Kidney epithelial cell (primary cell): ENCODE results near the gene EARS2. TPM values are rescaled to one million over a fixed set of nuclear protein-coding genes. Genes with fewer than 3 reads are reported as not detected.

Experiments used
- DNase-seq: peaks from one replicate; pipeline ENCODE4 v3.0.0-alpha.2; 2010; ENCODE audit warnings: low read depth
- H3K27me3 ChIP-seq: 2 replicates; pipeline ENCODE4 v1.6.0; 2011; ENCODE audit warnings: low read length; ENCODE audit not compliant: control insufficient read depth, insufficient read depth
- H3K36me3 ChIP-seq: 2 replicates; pipeline ENCODE4 v1.5.1; 2011; ENCODE audit warnings: low read length; ENCODE audit not compliant: control insufficient read depth, insufficient read depth
- H3K4me3 ChIP-seq: 2 replicates; pipeline ENCODE4 v1.5.1; 2011; ENCODE audit warnings: low read depth, mild to moderate bottlenecking, control low read depth, low read length
- total RNA-seq: library from RNA; depleted of rRNA; stranded (reverse); fragments of >200 nt; gene quantifications from 2 replicates; pipeline ENCODE4 v1.2.3, GENCODE V29; 2015
- TF ChIP-seq, protein P1 (sequence below): IDR thresholded peaks from 2 replicates; pipeline ENCODE4 v1.5.1; 2011; ENCODE audit warnings: mild to moderate bottlenecking, moderate library complexity, low read length, control low read depth, inconsistent platforms; ENCODE audit not compliant: insufficient read depth, poor library complexity, severe bottlenecking

EARS2 gene
- total RNA-seq, 1 donor from 2014 or later = 22.3 TPM

DNA sequence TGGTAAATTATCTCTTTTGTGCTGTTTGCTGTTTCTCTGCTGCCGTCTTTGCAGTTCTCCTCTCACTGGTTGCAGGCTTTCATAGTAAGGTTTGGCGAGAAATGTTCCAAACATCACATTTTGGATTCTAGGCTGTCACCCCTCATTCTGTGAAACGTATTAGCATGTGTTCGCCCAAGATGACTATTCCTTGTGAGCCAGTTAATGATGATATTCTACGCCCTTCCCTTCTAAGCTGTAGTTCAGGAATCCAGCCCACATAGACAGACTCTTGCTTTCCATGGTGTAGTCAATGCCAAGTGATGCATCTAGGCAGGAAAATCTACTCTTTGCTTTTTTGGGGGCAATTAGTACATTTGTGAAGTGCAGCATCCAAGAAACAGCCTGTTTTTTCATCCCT lies 14.7 kb upstream of the EARS2 start:
- no peak for DNase-seq
- Histone ChIP-seq H3K36me3 (peaks cover 1% of the 10 kb centered on the region), H3K4me3 (no peak overlapping the region), H3K27me3 (no peaks in the 10 kb centered on the region)
- TF ChIP-seq, protein P1, sequence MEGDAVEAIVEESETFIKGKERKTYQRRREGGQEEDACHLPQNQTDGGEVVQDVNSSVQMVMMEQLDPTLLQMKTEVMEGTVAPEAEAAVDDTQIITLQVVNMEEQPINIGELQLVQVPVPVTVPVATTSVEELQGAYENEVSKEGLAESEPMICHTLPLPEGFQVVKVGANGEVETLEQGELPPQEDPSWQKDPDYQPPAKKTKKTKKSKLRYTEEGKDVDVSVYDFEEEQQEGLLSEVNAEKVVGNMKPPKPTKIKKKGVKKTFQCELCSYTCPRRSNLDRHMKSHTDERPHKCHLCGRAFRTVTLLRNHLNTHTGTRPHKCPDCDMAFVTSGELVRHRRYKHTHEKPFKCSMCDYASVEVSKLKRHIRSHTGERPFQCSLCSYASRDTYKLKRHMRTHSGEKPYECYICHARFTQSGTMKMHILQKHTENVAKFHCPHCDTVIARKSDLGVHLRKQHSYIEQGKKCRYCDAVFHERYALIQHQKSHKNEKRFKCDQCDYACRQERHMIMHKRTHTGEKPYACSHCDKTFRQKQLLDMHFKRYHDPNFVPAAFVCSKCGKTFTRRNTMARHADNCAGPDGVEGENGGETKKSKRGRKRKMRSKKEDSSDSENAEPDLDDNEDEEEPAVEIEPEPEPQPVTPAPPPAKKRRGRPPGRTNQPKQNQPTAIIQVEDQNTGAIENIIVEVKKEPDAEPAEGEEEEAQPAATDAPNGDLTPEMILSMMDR = no peak

DNA sequence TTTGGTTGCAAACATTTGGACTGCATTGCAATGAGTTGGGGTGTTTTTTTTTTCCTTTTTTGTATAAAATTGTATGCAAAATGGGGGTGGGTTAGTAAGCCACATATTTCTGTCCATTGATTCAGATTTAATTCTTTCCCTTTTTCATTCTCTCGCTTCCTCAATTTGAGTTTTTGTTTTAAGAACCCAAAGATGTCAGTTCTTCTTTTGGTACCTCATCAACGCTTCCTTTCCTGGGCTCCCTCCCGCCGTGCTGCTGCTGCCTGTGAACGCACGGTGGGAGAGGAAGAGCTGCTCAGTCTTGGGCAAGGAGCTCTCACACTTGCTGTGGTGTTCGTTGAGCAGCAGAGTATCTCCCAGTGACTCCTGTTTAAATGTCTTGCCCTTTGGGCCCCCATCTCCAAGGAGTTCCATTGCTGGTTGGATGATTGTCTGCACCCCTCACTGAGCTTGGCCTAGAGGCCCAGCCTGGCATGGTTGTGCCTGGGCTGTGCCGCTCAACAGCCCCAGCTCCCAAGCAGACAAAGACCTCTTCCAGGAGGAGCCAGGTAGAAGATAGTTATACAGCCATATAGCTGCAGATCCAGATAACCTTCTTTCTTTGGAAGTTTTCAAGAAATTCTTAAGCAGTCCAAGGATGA lies 14.0 kb upstream of the EARS2 start:
- H3K36me3 ChIP-seq = peaks cover 1% of the 10 kb centered on the region
- no peaks in the 10 kb centered on the region for H3K27me3 ChIP-seq
- no peak overlapping the region for H3K4me3 ChIP-seq
- TF ChIP-seq, protein P1 = no peak
- no peak for DNase-seq

DNA sequence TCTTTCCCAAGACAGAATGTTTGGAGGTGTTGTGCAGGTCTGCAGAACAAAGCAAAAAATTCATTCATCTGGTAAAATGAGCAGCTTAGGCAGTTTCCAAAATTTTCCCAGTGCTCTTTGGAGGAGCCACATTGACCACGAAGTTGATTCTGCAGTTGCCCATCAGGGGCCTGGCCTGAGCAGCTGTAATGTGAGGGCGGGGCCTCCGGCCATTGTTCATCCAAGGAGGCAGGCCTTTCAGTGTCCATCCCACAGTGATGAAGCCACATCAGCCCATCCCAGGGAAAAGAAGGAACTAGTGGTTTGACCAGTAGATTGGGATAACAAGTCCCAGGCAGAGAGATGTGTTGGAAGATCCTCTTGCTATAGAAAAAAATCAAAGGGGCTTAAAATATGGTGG lies 10.5 kb upstream of the EARS2 start:
- TF ChIP-seq, protein P1 = no peak
- DNase-seq = no peak
- H3K27me3 ChIP-seq = no peaks in the 10 kb centered on the region
- H3K4me3 ChIP-seq = no peak overlapping the region
- H3K36me3 ChIP-seq = peaks cover 3% of the 10 kb centered on the region

DNA sequence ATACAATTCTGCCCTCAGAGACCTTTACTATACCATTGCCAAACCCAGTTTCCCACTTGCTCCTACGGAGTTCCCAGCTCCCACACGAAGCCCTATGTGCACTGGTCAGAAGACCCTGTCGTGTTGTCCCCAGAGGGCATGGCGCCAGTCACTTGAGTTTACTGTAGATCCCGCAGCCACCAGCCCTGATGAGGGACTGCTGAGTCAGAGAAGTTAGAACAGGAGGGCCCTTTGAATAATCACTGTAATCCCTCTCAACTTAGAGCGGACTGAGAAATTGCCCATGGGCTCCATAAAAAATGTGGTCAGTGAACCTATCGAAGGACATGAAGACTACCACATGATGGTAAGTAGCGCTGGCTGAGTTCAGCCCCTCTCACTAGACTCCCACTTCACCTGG lies 9.6 kb upstream of the EARS2 start:
- TF ChIP-seq, protein P1 = no peak
- Histone ChIP-seq H3K4me3 (no peak overlapping the region), H3K36me3 (peaks cover 3% of the 10 kb centered on the region), H3K27me3 (no peaks in the 10 kb centered on the region)
- no peak for DNase-seq

DNA sequence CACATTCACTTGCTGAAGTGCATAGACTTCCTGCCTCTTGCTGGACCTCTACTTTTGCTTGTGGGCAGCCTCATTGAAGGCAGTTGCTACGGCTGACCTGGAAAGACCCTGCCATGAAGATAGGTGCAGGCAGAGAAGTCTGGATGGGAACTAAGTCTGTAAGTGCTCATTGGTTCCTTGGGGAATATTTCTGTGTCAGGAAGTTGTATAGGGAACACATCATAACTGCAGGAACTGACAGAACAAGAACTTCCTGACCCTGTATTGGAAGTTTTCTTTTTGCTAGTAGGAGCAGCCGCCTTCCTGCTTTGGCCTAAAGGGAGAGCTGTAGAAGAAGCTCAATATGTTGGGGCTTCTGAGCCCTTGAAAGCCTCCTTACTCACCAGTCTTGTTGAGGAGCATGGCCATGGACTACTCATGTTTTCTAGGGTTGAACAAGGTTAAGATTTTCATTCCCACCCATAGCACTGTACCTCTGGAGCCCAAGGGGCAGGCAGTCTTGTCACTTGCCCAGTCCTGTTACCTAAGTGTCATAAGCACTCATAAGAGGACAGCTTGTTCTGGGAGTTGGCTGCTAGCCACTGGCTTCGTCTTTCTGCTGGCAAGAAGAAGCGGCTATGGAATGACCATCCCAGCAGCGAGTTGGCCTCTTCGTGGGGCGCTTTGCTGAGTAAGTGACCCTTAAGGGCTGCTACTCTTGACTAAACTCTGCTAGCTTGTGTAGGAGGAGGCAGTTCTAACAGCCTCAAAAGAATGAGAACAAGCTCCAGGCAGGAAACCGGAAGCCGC lies 7.6 kb upstream of the EARS2 start:
- peaks cover 1% of the 10 kb centered on the region for H3K36me3 ChIP-seq
- DNase-seq = no peak
- no peaks in the 10 kb centered on the region for H3K27me3 ChIP-seq
- H3K4me3 ChIP-seq = no peak overlapping the region
- TF ChIP-seq, protein P1 = no peak
